ENCODE data around the gene B9D2. TPM values are rescaled to one million over a fixed set of nuclear protein-coding genes. Genes with fewer than 3 reads are reported as not detected.
"Not testable (repeated sequence)": the region's sequence is repeated elsewhere in the genome, so short reads cannot be mapped to it uniquely, and the experiment has no call there.

The B9D2 gene
- total RNA-seq, 1 donor from 2014 or later, result 5.9 TPM

DNA sequence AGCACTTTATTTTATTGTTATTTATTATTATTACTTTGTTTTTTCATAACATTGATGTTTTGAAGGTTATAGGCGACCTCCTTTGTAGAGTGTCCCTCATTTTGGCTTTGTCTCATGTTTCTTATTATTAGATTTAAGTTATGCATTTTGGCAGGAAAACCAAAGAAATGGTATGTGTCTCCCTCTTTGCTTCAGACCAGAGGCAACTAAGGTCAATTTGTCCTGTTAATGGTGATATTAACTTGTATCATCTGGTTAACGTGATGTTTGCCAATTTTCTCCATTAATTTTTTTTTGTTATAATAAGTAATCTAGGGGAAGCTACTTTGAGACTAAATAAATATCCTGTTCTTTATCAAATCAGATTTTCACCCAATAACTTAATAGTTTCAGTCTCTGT lies 8.6 kb upstream of the B9D2 start:
- Histone ChIP-seq H3K27ac (ENCODE audit: low read depth, low read length) (no peak overlapping the region), H3K9me3 (ENCODE audit: insufficient read depth, low read depth, low read length) (no peaks in the 10 kb centered on the region), H3K4me2 (ENCODE audit: low read length) (no peak overlapping the region), H4K20me1 (ENCODE audit: insufficient read depth, low read length) (no peaks in the 10 kb centered on the region), H3K4me3 (ENCODE audit: insufficient read depth, low read depth, low read length) (no peak overlapping the region), H3K4me1 (ENCODE audit: insufficient read depth, low read length) (peaks cover 27% of the 10 kb centered on the region), H3K36me3 (ENCODE audit: insufficient read depth, low read length) (no peaks in the 10 kb centered on the region), H3K27me3 (ENCODE audit: insufficient read depth, low read length) (no peaks in the 10 kb centered on the region), H3K79me2 (ENCODE audit: insufficient read depth, low read length) (peaks cover 10% of the 10 kb centered on the region), H2AFZ (ENCODE audit: low read depth, low read length) (no peak overlapping the region), H3K9ac (ENCODE audit: low read length) (no peak overlapping the region)
- Mint-ChIP-seq H3K36me3 (ENCODE audit: low read depth, unreplicated experiment) (peaks cover 6% of the 10 kb centered on the region), H3K27me3 (ENCODE audit: low read depth, unreplicated experiment) (no peaks in the 10 kb centered on the region), H3K9me3 (ENCODE audit: unreplicated experiment) (no peaks in the 10 kb centered on the region), H3K27ac (ENCODE audit: unreplicated experiment) (no peak overlapping the region), H3K4me1 (ENCODE audit: low read depth, unreplicated experiment) (peaks cover 14% of the 10 kb centered on the region), H3K4me3 (ENCODE audit: unreplicated experiment) (no peak overlapping the region)
- TF ChIP-seq CTCF (IDR thresholded peaks at IDR 0.05; ENCODE audit: insufficient read depth, low read depth, low read length), result no peak
- no peak for TF ChIP-seq EZH2 (IDR thresholded peaks at IDR 0.05; ENCODE audit: insufficient read depth, low read length)
- DNase-seq (ENCODE audit: low read depth) (no peak), FAIRE-seq (no peak)

GRCh38 chr19:41371541-41371940 lies 7.6 kb upstream of the B9D2 start:
- no peak overlapping the region for H3K4me3 Mint-ChIP-seq (ENCODE audit: unreplicated experiment)
- no peak overlapping the region for H3K4me3 ChIP-seq (ENCODE audit: insufficient read depth, low read depth, low read length)
- FAIRE-seq, result no peak
- peaks cover 16% of the 10 kb centered on the region for H3K79me2 ChIP-seq (ENCODE audit: insufficient read depth, low read length)
- no peak overlapping the region for H3K9ac ChIP-seq (ENCODE audit: low read length)
- peaks cover 5% of the 10 kb centered on the region for H3K36me3 Mint-ChIP-seq (ENCODE audit: low read depth, unreplicated experiment)
- no peak overlapping the region for H3K27ac Mint-ChIP-seq (ENCODE audit: unreplicated experiment)
- no peaks in the 10 kb centered on the region for H3K27me3 Mint-ChIP-seq (ENCODE audit: low read depth, unreplicated experiment)
- H3K4me2 ChIP-seq (ENCODE audit: low read length), result no peak overlapping the region
- H3K36me3 ChIP-seq (ENCODE audit: insufficient read depth, low read length), result no peaks in the 10 kb centered on the region
- H3K4me1 Mint-ChIP-seq (ENCODE audit: low read depth, unreplicated experiment), result peaks cover 12% of the 10 kb centered on the region
- H3K9me3 ChIP-seq (ENCODE audit: insufficient read depth, low read depth, low read length), result no peaks in the 10 kb centered on the region
- H3K27ac ChIP-seq (ENCODE audit: low read depth, low read length), result no peak overlapping the region
- no peaks in the 10 kb centered on the region for H4K20me1 ChIP-seq (ENCODE audit: insufficient read depth, low read length)
- TF ChIP-seq EZH2 (IDR thresholded peaks at IDR 0.05; ENCODE audit: insufficient read depth, low read length) (no peak), CTCF (IDR thresholded peaks at IDR 0.05; ENCODE audit: insufficient read depth, low read depth, low read length) (no peak)
- no peak overlapping the region for H2AFZ ChIP-seq (ENCODE audit: low read depth, low read length)
- no peak for DNase-seq (ENCODE audit: low read depth)
- peaks cover 24% of the 10 kb centered on the region for H3K4me1 ChIP-seq (ENCODE audit: insufficient read depth, low read length)
- no peaks in the 10 kb centered on the region for H3K9me3 Mint-ChIP-seq (ENCODE audit: unreplicated experiment)
- H3K27me3 ChIP-seq (ENCODE audit: insufficient read depth, low read length), result no peaks in the 10 kb centered on the region

- H3K4me3 ChIP-seq (ENCODE audit: insufficient read depth, low read depth, low read length); H2AFZ ChIP-seq (ENCODE audit: low read depth, low read length); H3K27ac ChIP-seq (ENCODE audit: low read depth, low read length); DNase-seq (ENCODE audit: low read depth); H3K27me3 ChIP-seq (ENCODE audit: insufficient read depth, low read length); H3K27ac Mint-ChIP-seq (ENCODE audit: unreplicated experiment); FAIRE-seq; H3K4me3 Mint-ChIP-seq (ENCODE audit: unreplicated experiment); H3K27me3 Mint-ChIP-seq (ENCODE audit: low read depth, unreplicated experiment); H3K9me3 ChIP-seq (ENCODE audit: insufficient read depth, low read depth, low read length); H4K20me1 ChIP-seq (ENCODE audit: insufficient read depth, low read length); H3K9me3 Mint-ChIP-seq (ENCODE audit: unreplicated experiment); H3K36me3 Mint-ChIP-seq (ENCODE audit: low read depth, unreplicated experiment); H3K36me3 ChIP-seq (ENCODE audit: insufficient read depth, low read length); H3K4me2 ChIP-seq (ENCODE audit: low read length); H3K9ac ChIP-seq (ENCODE audit: low read length): not testable (repeated sequence)
- Histone ChIP-seq H3K79me2 (ENCODE audit: insufficient read depth, low read length) (peaks cover 20% of the 10 kb centered on the region), H3K4me1 (ENCODE audit: insufficient read depth, low read length) (peaks cover 20% of the 10 kb centered on the region)
- peaks cover 11% of the 10 kb centered on the region for H3K4me1 Mint-ChIP-seq (ENCODE audit: low read depth, unreplicated experiment)
Measured at GRCh38 chr19:41371119-41371518, 7.2 kb upstream of the B9D2 start.
